Measurements from ENCODE around the gene NCSTN. TPM values are rescaled to one million over a fixed set of nuclear protein-coding genes. Genes with fewer than 3 reads are reported as not detected.

Gene NCSTN
- total RNA-seq, 2 experiments from 2014 or later: 54.9 to 56.6 TPM

GRCh38 chr1:160307118-160307791 is 35.9 kb upstream of the NCSTN start:
- peaks cover 93% of the 10 kb centered on the region for H3K36me3 ChIP-seq (ENCODE audit: insufficient read depth, low read length)
- intact Hi-C loops (cut with DNase I, micrococcal nuclease): no loop called here
- no peak overlapping the region for H3K4me3 Mint-ChIP-seq

DNA sequence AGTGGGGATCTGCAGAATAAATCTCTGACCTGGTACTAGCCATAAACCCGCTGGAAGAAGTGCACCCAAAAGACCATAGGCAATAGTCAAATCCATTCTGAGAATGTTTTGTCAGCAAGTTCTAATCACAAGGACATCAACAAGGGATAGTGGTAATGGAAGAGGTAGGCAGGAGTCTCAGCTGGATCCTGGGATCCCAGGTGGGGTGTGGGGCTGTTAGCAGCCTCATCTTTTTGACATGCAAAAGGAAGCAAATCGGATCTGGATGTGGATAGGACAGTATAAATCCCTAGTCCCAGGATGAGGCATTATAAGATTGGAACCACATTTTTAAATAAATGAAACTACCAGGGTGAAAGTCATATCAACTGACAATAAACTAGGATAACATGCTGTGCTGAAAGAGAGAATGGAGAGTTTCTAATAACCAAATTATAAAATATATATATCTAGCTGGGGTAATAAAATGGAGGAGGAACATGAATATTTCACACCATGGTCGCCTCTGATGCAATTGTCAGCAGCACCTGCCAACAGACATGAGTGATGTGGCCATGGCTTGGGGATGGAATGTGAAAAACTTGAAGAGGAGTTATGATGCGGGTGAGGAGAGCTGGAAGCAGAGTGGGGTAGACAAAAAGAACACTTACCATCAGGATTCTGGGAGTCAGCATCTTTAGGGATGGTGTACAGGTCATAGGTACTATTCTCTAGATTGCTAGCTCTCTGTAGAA is 34.6 kb upstream of the NCSTN start:
- DNase-seq (no peak), ATAC-seq (ENCODE audit: poor library complexity) (no peak)
- H3K9me3 Mint-ChIP-seq: no peaks in the 10 kb centered on the region
- TF ChIP-seq CTCF (IDR thresholded peaks at IDR 0.05): no peak
- Histone ChIP-seq H3K4me1 (ENCODE audit: insufficient read depth, low read length) (no peaks in the 10 kb centered on the region), H3K27me3 (ENCODE audit: control insufficient read depth in 1 of 2, insufficient read depth in 2 of 2, low read length in 2 of 2) (no peaks in the 10 kb centered on the region), H3K4me3 (ENCODE audit: low read length) (no peak overlapping the region), H3K9me3 (ENCODE audit: control insufficient read depth in 1 of 2, insufficient read depth in 1 of 2, low read length in 2 of 2) (no peaks in the 10 kb centered on the region), H3K27ac (ENCODE audit: low read depth in 1 of 2, low read length in 2 of 2) (no peak overlapping the region), H3K36me3 (ENCODE audit: insufficient read depth, low read length) (peaks cover 95% of the 10 kb centered on the region)
- H3K27me3 Mint-ChIP-seq: no peaks in the 10 kb centered on the region
- no peaks in the 10 kb centered on the region for H3K4me1 Mint-ChIP-seq (ENCODE audit: low read depth)
- H3K36me3 Mint-ChIP-seq (ENCODE audit: low read depth): peaks cover 91% of the 10 kb centered on the region
- POLR2A ChIA-PET: interaction anchor here (0.6 to 1.0 kb wide), 2 partner anchors 18 to 1557 kb away, joined by 3 to 5 read pairs; no protein-coding TSS in a partner anchor
- no peak overlapping the region for H3K4me3 Mint-ChIP-seq
- no peak overlapping the region for H3K27ac Mint-ChIP-seq
- CTCF ChIA-PET: interaction anchor here (3.7 kb wide), 1 partner anchor 17 kb away, joined by 11 read pairs; no protein-coding TSS in a partner anchor
- intact Hi-C loops (cut with DNase I, micrococcal nuclease): no loop called here

More at GRCh38 chr1:160307118-160307791, 35.9 kb upstream of the NCSTN start:
- Mint-ChIP-seq H3K9me3 (no peaks in the 10 kb centered on the region), H3K27me3 (no peaks in the 10 kb centered on the region), H3K4me1 (ENCODE audit: low read depth) (no peaks in the 10 kb centered on the region), H3K36me3 (ENCODE audit: low read depth) (peaks cover 86% of the 10 kb centered on the region), H3K27ac (no peak overlapping the region)
- no peak for ATAC-seq (ENCODE audit: poor library complexity)
- DNase-seq: no peak
- no peak for TF ChIP-seq CTCF (IDR thresholded peaks at IDR 0.05)
- POLR2A ChIA-PET: no interaction called here
- CTCF ChIA-PET: interaction anchor here (3.7 kb wide), 1 partner anchor 16 kb away, joined by 11 read pairs; no protein-coding TSS in a partner anchor
- Histone ChIP-seq H3K27me3 (ENCODE audit: control insufficient read depth in 1 of 2, insufficient read depth in 2 of 2, low read length in 2 of 2) (no peaks in the 10 kb centered on the region), H3K9me3 (ENCODE audit: control insufficient read depth in 1 of 2, insufficient read depth in 1 of 2, low read length in 2 of 2) (no peaks in the 10 kb centered on the region), H3K4me3 (ENCODE audit: low read length) (no peak overlapping the region), H3K4me1 (ENCODE audit: insufficient read depth, low read length) (no peaks in the 10 kb centered on the region), H3K27ac (ENCODE audit: low read depth in 1 of 2, low read length in 2 of 2) (no peak overlapping the region)

- CTCF ChIA-PET: interaction anchor here (1.1 to 3.7 kb wide), 2 partner anchors 18 kb away, joined by 3 to 11 read pairs; no protein-coding TSS in a partner anchor
- Histone ChIP-seq H3K4me3 (ENCODE audit: low read length) (no peak overlapping the region), H3K27ac (ENCODE audit: low read depth in 1 of 2, low read length in 2 of 2) (no peak overlapping the region), H3K4me1 (ENCODE audit: insufficient read depth, low read length) (no peaks in the 10 kb centered on the region), H3K36me3 (ENCODE audit: insufficient read depth, low read length) (peaks cover 95% of the 10 kb centered on the region), H3K27me3 (ENCODE audit: control insufficient read depth in 1 of 2, insufficient read depth in 2 of 2, low read length in 2 of 2) (no peaks in the 10 kb centered on the region), H3K9me3 (ENCODE audit: control insufficient read depth in 1 of 2, insufficient read depth in 1 of 2, low read length in 2 of 2) (no peaks in the 10 kb centered on the region)
- peaks cover 93% of the 10 kb centered on the region for H3K36me3 Mint-ChIP-seq (ENCODE audit: low read depth)
- POLR2A ChIA-PET: no interaction called here
- intact Hi-C loops (cut with DNase I, micrococcal nuclease): no loop called here
- ATAC-seq (ENCODE audit: poor library complexity) (no peak), DNase-seq (no peak)
- H3K27me3 Mint-ChIP-seq: no peaks in the 10 kb centered on the region
- no peaks in the 10 kb centered on the region for H3K9me3 Mint-ChIP-seq
- H3K4me3 Mint-ChIP-seq: no peak overlapping the region
- TF ChIP-seq CTCF (IDR thresholded peaks at IDR 0.05): no peak
- H3K27ac Mint-ChIP-seq: no peak overlapping the region
- no peaks in the 10 kb centered on the region for H3K4me1 Mint-ChIP-seq (ENCODE audit: low read depth)
These were observed 34.0 kb upstream of the NCSTN start for GRCh38 chr1:160309185-160309557.

Measured in CD4-positive, alpha-beta T cell (primary cell).